HG02642 (cell line): ENCODE results near the gene APOL5.
"Not testable (repeated sequence)": the region's sequence is repeated elsewhere in the genome, so short reads cannot be mapped to it uniquely, and the experiment has no call there.

Source experiments
- ATAC-seq: cut with Tn5 transposase; IDR thresholded peaks from one replicate; pipeline ENCODE4 v1.9.1; 2021; ENCODE audit warnings: mild to moderate bottlenecking; ENCODE audit not compliant: unreplicated experiment, poor library complexity

Gene APOL5

DNA sequence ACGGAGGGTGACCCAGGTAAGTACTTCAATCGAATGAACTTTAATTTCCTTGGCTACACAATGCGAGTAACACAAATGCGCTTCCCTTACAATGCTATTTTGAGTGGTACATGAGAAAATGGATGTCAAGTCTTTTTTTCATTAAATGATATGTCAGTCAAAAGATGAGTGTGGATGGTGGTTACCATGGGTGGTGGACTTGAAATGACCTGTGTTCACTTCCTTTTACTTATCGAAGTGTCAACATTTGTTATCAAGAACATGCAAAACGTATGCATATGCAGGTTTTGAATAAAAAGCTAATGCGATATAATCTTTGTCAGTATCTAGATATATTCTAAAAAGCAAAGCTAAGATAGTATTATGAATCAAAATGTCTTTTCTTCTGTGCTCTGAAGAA lies 8.8 kb upstream of the APOL5 start:
- no peak for ATAC-seq

DNA sequence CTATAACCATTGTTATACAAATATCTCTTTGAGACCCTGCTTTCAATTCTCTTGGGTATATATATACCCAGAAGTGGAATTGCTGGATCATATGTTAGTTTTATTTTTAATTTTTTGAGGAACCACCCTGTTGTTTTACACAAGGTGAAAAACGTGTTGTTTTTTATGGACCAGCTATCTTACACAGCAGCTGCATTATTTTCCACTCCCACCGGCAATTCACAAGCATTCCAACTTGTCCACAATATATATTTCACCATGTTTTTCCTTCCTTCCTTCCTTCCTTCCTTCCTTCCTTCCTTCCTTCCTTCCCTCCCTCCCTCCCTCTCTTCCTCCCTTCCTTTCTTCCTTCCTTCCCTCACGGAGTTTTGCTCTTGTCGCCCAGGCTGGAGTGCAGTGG lies 6.3 kb upstream of the APOL5 start:
- no peak for ATAC-seq

DNA sequence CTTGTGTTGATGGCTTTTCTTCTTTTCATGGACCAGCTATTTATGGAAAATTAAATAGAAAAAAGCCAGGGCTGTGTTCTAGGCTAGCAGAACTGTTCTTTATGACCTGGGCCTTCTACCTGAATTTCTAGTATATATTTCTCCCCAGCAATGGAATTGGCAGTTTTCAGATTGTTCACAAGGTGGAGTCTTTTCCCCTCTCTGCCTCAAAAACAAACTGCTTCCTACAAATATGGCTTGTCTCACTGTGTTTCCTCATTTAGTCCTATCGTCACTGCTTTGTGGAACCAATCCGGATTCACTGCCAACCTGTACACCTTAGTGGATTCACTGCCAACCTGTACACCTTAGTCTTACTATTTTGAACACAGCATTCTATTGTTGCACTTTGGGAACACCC lies 5.0 kb upstream of the APOL5 start:
- ATAC-seq = no peak

DNA sequence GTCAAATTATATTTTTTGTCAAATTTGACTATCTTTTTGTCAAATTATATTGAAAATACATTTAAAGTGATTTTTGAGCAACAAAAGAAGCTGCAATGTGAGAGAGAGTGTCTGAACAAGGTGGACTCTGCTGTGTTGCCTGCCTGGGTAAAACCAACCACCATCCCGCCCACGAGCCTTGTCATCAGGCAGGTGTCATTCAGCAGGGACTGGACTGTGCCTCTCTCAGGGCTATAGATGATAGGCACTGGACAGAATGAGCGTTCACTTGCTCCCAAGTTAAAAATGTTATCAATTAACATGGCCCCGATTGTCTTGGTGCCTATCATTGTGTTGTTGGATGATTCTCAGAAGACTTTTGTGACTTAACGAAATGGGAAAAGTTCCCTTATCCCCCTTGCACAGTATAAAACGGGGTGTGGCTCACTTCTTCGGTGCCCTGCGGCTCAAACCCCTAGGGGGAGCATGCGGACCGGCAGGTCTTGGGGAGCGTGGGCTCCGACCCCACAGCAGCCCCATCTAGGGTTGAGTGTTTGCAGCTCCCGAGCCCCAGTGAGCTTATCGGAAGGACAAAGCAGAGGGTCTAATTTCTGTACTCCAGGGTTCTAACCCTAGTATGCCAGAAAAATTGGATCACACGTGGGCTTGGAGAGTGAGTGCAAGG lies 1.7 kb downstream of the APOL5 start:
- no peak for ATAC-seq

DNA sequence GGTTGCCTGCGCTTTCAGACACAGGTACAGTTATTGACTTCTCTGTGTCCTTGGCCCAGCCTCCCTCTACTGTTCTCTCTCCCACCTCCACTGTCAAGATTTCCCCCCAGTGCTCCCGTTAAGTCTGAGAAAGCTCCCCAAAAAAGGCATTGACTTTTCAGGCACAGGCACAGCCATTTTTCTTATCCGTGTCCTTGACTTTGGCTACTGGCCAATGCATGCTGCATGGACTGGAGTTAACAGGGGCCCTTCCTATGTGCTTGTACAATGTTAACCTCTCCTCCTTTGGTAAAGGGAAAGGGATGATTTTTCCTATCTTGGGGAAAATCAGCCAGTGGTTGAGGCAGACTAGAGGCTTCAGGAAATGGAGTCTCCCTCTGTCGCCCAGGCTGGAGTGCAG lies 4.3 kb downstream of the APOL5 start:
- no peak for ATAC-seq

DNA sequence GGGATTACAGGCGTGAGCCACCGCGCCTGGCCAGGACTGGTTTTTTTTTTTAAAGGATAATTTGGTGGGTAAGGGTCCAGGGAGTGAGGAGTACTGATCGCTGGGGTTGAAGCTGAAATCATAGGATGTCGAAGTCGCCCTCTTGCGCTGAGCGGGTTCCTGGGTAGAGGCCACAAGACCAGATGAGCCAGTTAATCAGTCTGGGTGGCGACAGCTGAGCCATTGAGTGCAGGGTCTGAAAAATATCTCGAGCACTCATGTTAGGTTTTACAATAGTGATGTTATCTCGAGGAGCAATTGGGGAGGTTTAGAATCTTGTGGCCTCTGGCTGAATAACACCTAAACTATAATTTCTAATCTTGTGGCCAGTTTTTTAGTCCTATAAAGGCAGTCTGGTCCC lies 7.8 kb downstream of the APOL5 start:
- ATAC-seq = no peak

DNA sequence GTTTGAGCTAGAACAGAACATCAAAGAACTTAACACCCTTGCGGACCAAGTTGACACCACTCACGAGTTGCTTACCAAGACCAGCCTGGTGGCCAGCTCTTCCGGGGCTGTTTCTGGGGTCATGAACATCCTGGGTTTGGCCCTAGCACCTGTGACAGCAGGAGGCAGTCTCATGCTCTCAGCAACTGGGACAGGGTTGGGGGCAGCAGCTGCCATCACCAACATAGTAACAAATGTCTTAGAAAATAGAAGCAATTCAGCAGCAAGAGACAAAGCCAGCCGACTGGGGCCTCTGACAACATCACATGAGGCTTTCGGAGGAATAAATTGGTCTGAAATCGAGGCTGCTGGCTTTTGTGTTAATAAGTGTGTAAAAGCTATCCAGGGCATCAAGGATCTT lies 8.7 kb downstream of the APOL5 start:
- ATAC-seq = no peak

DNA sequence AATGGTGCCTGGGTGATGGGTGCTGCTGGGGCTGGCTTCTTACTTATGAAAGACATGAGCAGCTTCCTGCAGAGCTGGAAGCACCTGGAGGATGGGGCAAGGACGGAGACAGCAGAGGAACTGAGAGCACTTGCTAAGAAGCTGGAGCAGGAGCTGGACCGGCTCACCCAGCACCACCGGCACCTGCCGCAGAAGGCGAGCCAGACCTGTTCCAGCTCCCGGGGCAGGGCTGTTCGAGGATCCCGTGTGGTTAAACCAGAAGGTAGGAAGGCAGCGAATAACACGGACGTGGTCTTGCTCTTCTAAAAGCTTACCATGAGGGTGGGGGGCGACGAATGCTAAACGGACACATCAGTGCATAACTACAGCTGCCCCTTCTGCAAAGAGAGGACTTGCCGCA lies 9.3 kb downstream of the APOL5 start:
- ATAC-seq = no peak

DNA sequence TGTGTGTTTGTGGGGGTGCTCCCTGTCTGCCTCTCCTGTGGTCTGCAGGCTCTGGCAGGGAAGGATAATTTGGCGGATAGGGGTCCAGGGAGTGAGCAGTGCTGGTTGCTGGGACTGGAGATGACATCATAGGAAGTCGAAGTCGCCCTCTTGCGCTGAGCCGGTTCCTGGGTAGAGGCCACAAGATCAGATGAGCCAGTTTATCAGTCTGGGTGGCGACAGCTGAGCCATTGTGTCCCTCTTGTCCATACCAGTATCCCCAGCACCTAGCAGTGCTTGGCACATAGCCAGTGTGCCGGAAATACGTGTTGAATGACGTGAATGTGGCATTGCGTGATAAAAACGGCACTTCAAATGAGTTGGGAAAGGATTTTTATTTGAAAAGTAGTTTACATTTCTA lies 9.8 kb downstream of the APOL5 start:
- ATAC-seq = no peak

DNA sequence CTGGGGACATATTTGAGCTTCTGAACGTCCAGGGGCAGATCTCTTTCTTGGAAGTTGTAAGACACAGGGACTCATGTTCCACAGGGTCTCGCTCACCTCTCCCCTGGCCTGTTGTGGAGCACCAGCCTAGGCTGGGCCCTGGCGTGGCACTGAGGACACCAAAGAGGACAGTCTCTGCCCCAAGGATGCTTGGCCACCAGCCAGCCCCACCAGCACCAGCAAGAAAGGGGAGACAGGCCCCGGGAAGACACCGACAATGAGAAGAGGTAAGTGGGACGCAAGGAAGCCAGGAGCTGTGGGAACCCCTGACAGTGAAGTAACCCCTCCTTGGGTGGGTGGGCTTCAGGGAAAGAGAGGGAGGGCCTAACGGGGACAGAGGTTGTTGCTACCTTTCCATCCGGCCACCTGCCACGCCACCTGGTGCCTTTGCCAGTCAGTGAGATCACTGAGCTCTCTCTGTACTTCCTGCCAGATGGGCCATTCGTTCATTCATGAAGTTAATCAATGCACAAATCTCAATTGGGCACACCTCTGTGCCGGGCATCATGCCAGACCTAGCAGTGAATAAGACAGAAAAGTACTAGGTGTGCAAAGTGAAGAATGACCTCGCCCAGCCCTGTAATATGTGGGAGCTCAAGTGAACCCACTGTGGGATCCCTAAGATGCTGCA lies 11.1 kb downstream of the APOL5 start:
- no peak for ATAC-seq

DNA sequence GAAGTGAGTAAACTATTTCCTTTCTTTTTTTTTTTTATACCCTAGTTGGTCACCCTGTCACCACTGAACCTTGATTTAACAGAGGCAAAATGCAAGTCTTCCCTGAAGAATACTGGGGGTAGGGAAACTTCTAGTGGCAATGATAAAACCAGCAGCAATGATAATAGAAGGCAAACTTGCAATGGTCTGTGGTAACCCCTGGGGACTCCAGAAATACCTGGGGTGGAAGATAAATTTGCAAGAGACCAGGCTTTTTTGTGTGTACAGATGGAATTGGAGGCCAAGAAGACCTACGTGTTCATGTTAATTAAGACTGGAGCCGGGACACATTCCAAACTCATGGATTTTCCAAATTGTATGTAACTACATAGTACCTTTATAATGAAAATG lies 11.6 kb downstream of the APOL5 start:
- ATAC-seq = no peak

DNA sequence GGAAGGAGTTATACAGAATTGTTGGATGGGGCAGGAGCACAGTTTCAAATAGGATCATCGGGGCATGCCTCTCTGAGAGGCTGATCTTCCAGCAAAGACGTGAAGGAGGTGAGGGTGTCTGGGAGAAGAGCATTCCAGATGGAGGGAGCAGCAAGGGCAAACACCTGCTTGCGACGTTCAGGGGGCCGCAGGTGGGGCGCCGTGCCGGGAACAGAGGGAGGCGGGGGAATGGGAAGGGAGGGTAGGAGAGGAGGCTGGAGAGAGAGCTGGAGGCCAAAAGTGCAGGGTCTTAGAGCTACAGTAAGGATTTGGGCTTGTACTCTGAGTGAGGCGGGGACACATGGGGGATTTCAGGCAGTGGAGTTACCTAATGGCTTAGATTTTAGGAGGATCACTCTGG lies 13.6 kb downstream of the APOL5 start:
- ATAC-seq = no peak

DNA sequence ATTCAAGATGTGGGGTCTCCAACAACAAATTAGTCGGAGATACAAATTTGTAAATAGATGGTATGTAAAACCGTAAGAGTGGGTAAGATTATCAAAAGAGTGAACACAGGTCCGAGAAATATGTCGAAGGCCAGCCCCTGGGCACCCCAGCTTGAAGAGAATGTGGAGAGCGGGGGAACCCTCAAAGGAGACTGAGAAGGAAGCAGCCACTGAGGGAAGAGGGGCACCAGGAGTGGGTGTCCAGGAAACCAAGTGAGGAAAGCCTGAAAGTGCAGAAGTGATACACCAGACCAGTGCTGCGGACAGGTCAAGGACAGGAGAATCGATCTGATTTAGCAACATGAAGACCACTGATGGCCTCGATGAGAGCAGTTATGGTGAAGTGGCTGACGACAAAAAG lies 14.4 kb downstream of the APOL5 start:
- ATAC-seq = no peak

DNA sequence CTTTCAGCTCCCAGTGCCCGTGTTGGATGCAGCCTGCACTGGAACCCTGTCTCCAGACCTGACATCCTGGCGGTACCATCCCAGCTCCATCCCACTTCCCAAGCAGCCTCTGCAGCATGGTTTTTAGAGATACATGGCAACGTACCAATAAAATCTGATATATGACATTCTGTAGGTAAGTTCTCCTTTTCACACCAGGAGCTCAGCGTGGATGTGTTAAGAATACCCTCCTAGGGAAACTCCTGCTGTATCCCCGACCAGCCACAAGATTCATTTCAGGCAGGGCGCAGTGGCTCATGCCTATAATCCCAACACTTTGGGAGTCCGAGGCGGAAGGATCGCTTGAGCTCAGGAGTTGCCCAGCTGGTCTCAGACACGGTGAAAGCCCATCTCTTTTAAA lies 15.4 kb downstream of the APOL5 start:
- no peak for ATAC-seq

DNA sequence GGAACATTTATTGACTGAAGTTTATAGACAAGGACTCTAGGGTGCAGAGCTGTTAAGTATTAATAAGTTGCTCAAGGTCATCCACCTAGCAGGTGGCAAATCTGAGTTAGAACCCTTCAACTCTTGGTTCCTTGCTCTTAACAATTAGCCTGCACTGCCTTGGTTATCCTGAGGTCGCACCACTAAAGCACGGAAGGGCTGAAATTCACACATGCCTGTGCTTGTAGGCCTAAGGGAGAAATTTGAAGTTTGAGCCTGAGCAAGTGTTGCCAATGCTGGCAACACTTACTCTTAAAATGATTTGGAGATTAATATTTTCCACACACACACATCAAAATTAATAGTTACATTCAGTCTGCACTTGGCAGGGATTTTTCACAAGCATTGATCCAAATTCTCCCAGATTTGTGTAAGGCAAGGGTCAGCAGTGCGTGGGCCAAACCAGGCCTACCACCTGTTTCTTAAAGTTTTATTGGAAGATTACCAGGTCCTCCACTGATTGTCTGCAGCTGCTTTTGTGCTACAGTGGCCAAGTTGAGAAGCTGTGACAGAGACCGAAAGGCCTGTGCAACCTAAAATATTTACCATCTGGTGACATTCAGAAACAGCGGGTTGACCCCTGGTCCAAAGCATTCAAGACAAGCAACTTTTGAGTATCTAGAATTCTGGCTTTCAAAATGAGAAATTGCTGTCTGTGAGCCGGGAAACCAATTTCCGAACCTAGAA lies 16.3 kb downstream of the APOL5 start:
- ATAC-seq = no peak

DNA sequence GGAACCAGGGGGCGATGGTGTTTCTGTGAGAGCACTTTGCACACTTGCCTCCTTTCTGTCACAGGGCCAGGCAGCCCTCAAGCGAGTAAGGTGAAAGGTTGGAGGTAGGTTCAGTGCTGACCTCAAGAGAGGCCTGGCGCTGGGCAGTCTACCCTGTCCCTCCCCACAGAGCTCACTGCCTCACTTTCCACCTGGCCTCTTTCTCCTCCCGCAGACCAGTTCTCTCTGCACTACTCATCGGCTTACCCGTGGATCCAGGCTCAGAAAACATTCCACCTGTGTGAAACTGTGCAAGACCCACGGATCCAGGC lies 16.8 kb downstream of the APOL5 start:
- no peak for ATAC-seq

DNA sequence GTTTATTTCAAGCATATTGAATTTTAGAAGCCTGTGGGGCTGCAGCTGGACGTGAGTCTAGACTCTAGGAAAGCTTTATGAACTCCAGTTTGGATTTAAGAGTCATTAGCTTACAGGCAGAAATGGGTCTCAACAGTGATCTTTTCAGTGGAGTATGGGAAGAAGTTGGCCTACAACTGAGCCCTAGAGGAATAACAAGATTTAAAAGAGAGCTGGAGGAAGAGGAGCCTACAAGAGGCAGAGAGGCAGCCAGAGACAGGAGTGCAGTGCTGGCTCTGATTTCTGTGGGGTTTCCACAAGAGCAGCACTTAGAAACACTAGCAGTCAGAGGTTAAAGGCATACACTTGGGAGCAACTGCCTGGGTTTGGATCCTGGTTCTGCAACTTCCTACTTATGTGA lies 17.9 kb downstream of the APOL5 start:
- ATAC-seq = no peak

DNA sequence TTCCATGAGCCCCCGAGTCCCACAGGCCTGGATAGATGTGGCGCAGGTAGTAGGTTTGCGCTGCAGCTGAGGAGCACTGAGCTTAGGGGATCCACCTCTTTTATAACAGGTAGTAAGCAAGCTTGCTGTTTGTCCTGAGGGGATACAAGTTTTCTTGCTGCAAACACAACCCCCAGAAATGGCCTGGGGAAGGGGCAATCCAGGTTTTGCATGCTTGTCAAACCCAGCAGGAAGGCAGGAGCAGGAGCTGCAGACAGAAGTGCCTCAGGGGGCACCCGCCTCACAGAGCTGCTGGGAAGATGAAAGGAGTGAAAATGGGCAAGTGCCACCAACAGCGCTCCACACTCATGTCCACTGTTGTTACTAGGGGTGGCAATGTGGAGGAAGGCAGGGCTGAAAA lies 18.5 kb downstream of the APOL5 start:
- no peak for ATAC-seq

DNA sequence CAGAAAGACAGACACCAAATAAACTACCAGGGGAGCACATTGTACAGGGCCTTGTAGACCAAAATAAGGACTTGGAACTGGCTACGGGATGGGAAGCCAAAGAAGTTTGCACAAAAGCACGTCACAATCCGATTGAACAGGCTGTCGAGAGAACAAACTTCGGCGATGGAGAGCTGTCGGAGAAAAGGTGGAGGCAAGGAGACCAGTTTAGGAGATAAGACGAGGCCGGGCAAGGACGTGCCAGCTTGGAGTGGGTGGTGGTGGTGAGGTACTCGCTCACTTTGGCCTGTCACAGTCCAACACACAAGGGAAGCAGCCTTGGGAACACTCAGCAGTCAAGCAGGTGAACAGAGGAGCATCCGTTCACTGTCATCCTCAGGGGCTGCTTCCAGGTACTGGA lies 19.0 kb downstream of the APOL5 start:
- no peak for ATAC-seq

DNA sequence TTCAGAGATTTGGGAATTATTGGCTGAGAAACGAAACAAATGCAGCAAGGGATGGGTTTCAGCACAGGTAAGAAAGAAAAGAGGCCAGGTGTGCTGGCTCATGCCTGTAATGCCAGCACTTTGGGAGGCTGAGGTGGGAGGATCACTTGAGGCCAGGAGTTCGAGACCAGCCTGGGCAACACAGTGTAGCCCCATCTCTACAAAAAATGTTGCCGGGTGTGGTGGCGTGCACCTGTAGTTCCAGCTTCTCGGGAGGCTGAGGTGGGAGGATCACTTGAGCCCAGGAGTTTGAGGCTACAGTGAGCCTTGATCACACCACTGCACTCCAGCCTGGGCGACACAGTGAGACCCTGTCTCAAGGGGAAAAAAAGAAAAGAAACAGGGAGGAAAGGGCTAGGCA lies 20.2 kb downstream of the APOL5 start:
- not testable (repeated sequence) for ATAC-seq

DNA sequence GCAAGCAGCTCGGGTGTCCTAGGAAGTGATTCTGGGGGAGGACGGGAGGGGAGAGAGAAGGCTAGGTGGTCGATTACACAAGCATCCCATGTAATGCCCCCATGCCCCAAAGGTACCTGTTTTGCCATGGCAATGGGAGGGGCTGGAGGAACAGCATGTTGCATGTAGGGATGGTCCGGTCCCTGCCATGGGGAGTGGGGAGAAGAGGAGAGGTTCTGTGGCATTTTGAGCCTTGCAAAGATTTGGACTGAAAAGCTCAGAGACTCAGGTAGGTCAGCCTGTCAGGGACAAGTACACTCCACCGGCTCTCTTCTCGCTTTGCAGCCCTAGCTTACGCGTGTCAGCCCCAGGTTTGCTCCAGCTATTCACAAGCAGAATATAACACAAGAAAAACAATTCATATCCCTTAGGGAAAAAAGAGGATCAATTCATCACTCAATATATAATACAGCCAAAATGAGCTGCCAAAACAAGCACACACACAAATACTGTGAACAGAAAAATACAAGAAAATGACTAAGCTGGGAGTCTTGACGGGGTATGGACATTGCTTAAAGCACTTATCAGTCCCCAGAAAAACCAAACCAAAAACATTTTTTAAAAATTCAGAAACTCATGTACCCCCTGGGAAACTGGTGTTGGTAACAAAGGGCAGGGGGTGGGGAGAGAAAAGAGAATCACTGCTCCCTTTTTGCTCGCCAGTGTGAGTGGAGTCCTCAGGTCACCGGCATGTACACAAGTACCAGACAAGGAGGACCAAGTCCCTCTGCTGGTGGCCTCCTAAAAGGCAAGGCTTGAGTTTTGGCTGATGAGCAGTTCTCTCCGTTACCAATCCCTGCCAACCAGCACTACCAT lies 21.6 kb downstream of the APOL5 start:
- no peak for ATAC-seq
